NCI-H82 (cell line): ENCODE data around the gene TUT7.

Experiments used
- DNase-seq: peaks from one replicate; lab custom pipeline; 2025; lab: John Stamatoyannopoulos, UW

The TUT7 gene

GRCh38 chr9:86252870-86253269, 101.3 kb downstream of the TUT7 start:
- no peak for DNase-seq

- no peak for DNase-seq
These were observed 104.1 kb downstream of the TUT7 start for GRCh38 chr9:86250123-86250522.

GRCh38 chr9:86248746-86249145, 105.5 kb downstream of the TUT7 start:
- no peak for DNase-seq

GRCh38 chr9:86246752-86247161, 107.5 kb downstream of the TUT7 start:
- DNase-seq = no peak

GRCh38 chr9:86242071-86242470, 112.1 kb downstream of the TUT7 start:
- DNase-seq = no peak

GRCh38 chr9:86241216-86241615, 113.0 kb downstream of the TUT7 start:
- no peak for DNase-seq

- DNase-seq = no peak
These were observed 115.1 kb downstream of the TUT7 start for GRCh38 chr9:86238861-86239770.
